Inflammatory macrophage treated with lipopolysaccharide for 4 hours (primary cell): ENCODE data around the gene STX11.

ENCODE experiments used
- DNase-seq: peaks from one replicate; pipeline ENCODE4 v3.0.0-alpha.2; 2020

STX11 gene

GRCh38 chr6:144215932-144216667 lies 65.8 kb downstream of the STX11 start:
- peak; percentile 93 for DNase-seq

GRCh38 chr6:144216668-144217218 lies 66.4 kb downstream of the STX11 start:
- no peak for DNase-seq

- DNase-seq: no peak
Observed at GRCh38 chr6:144217264-144217663, 66.9 kb downstream of the STX11 start.

- DNase-seq: no peak
Observed at GRCh38 chr6:144217797-144218196, 67.5 kb downstream of the STX11 start.

- peak; percentile 73 for DNase-seq
Observed at GRCh38 chr6:144219056-144219685, 68.9 kb downstream of the STX11 start.

GRCh38 chr6:144220031-144220790 lies 69.9 kb downstream of the STX11 start:
- no peak for DNase-seq

- no peak for DNase-seq
Observed at GRCh38 chr6:144223686-144224085, 73.4 kb downstream of the STX11 start.

GRCh38 chr6:144231721-144232120 lies 81.4 kb downstream of the STX11 start:
- DNase-seq: no peak

- DNase-seq: no peak
Observed at GRCh38 chr6:144232176-144232831, 82.0 kb downstream of the STX11 start.

- no peak for DNase-seq
Observed at GRCh38 chr6:144232832-144233230, 82.5 kb downstream of the STX11 start.

GRCh38 chr6:144234399-144234798 lies 84.1 kb downstream of the STX11 start:
- DNase-seq: no peak

- no peak for DNase-seq
Observed at GRCh38 chr6:144234935-144235334, 84.6 kb downstream of the STX11 start.
